BE2C (cell line): ENCODE results near the gene IFNA8.
"Not testable (repeated sequence)": the region's sequence is repeated elsewhere in the genome, so short reads cannot be mapped to it uniquely, and the experiment has no call there.

Source experiments
- DNase-seq: peaks from one replicate; pipeline ENCODE4 v3.0.0-alpha.2; 2020
- H3K27me3 ChIP-seq: fragments of 250-450 bp; sonication (Bioruptor Pico); 2 replicates; pipeline ENCODE4 v1.5.1; 2020; ENCODE audit warnings: mild to moderate bottlenecking
- H3K36me3 ChIP-seq: fragments of 250-450 bp; sonication (Bioruptor Pico); 2 replicates; pipeline ENCODE4 v1.5.1; 2020; ENCODE audit warnings: mild to moderate bottlenecking
- H3K4me1 ChIP-seq: fragments of 250-450 bp; sonication (Bioruptor Pico); 2 replicates; pipeline ENCODE4 v1.5.1; 2020
- H3K4me3 ChIP-seq: 2 replicates; pipeline ENCODE4 v1.5.1; 2011; ENCODE audit warnings: low read depth, low read length
- H3K9me3 ChIP-seq: fragments of 250-450 bp; sonication (Bioruptor Pico); 2 replicates; pipeline ENCODE4 v1.5.1; 2020
- TF ChIP-seq, protein P1 (sequence below): IDR thresholded peaks from 2 replicates; pipeline ENCODE4 v1.5.1; 2012; ENCODE audit warnings: mild to moderate bottlenecking, low read depth, low read length

The IFNA8 gene

GRCh38 chr9:21415493-21416267 lies 6.8 kb downstream of the IFNA8 start:
- Histone ChIP-seq H3K36me3 (no peaks in the 10 kb centered on the region), H3K4me1 (no peaks in the 10 kb centered on the region), H3K4me3 (no peak overlapping the region), H3K27me3 (no peaks in the 10 kb centered on the region), H3K9me3 (no peaks in the 10 kb centered on the region)
- DNase-seq: no peak
- TF ChIP-seq, protein P1, sequence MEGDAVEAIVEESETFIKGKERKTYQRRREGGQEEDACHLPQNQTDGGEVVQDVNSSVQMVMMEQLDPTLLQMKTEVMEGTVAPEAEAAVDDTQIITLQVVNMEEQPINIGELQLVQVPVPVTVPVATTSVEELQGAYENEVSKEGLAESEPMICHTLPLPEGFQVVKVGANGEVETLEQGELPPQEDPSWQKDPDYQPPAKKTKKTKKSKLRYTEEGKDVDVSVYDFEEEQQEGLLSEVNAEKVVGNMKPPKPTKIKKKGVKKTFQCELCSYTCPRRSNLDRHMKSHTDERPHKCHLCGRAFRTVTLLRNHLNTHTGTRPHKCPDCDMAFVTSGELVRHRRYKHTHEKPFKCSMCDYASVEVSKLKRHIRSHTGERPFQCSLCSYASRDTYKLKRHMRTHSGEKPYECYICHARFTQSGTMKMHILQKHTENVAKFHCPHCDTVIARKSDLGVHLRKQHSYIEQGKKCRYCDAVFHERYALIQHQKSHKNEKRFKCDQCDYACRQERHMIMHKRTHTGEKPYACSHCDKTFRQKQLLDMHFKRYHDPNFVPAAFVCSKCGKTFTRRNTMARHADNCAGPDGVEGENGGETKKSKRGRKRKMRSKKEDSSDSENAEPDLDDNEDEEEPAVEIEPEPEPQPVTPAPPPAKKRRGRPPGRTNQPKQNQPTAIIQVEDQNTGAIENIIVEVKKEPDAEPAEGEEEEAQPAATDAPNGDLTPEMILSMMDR: no peak

DNA sequence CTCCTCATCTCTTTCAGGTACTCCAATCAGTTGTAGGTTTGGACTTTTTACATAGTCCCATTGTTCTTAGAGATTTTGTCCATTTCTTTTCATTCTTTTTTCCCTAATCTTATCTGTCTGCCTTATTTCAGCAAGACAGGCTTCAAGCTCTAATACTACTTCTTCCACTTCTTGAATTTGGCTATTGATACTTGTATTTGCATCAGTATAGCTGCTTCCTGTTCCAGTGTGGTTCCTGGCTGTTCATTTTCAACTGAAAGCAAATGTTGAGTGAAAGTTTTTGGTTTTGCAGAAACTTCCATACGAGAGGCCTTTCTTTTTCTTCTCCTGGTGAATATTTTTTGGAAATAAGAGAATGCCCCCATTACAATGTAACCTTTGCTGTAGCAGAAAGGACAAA lies 19.3 kb downstream of the IFNA8 start:
- DNase-seq: no peak
- H3K36me3 ChIP-seq: no peaks in the 10 kb centered on the region
- TF ChIP-seq, protein P1: no peak
- no peak overlapping the region for H3K4me3 ChIP-seq
- no peaks in the 10 kb centered on the region for H3K4me1 ChIP-seq
- H3K9me3 ChIP-seq: no peaks in the 10 kb centered on the region
- no peaks in the 10 kb centered on the region for H3K27me3 ChIP-seq

DNA sequence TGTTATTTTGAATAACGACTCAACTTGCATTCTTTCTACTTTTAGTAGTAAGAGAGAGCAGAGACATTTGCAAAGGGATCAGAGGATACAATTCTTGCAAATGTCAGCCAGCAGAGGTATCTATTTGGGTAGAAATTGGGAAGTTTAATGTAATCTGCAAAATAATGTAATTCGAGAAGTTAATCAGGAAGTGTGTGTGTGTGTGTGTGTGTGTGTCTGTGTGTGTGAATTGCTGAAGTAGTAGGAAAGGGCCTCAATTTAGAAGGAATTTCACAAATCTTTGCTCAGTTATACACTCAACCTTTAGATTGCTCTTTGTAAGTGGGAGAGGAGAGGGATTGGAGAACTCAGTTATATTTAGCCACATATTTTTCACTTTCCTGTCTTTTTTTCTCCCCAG lies 20.3 kb downstream of the IFNA8 start:
- TF ChIP-seq, protein P1: no peak
- DNase-seq: no peak
- no peak overlapping the region for H3K4me3 ChIP-seq

DNA sequence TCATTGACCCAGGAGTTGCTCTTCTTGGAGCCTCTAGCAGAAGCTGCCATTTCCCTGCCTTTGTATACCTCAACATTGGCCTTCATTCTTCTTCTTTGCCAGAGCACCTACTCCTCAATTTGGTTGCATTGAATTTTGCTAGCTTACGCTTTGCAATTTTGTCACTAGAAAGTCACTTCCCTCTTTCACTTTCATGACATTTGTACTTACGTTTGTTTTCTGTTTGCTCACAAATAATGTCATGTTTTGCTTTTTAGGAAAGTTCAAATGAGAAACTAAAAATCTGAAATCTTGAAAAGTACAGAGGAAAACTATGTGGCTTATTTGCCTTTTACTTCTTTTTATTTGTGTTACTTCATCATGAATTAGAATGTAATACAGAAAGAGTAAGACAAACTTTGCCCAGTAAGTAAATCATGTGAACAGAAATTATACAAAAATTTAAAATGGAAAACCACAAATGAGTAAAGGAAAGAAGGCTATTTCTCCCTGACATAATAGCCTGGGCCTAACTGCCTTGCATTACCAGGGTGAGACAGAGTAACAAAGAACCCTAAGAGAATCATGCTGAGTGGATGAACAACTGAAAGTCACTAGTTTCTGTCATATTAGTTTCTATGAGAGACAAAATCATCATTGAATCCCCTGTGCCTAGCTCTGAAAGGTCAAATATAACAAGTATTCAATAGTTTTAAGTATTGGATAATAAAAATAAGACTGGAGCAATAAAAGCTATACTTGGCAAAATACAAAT lies 23.9 kb downstream of the IFNA8 start:
- no peak for DNase-seq
- TF ChIP-seq, protein P1: no peak
- Histone ChIP-seq H3K4me1 (no peaks in the 10 kb centered on the region), H3K36me3 (no peaks in the 10 kb centered on the region), H3K4me3 (no peak overlapping the region), H3K9me3 (no peaks in the 10 kb centered on the region), H3K27me3 (no peaks in the 10 kb centered on the region)

More for the DNA sequence above, 20.3 kb downstream of the IFNA8 start:
- Histone ChIP-seq H3K27me3 (no peaks in the 10 kb centered on the region), H3K9me3 (no peaks in the 10 kb centered on the region), H3K36me3 (no peaks in the 10 kb centered on the region), H3K4me1 (no peaks in the 10 kb centered on the region)

DNA sequence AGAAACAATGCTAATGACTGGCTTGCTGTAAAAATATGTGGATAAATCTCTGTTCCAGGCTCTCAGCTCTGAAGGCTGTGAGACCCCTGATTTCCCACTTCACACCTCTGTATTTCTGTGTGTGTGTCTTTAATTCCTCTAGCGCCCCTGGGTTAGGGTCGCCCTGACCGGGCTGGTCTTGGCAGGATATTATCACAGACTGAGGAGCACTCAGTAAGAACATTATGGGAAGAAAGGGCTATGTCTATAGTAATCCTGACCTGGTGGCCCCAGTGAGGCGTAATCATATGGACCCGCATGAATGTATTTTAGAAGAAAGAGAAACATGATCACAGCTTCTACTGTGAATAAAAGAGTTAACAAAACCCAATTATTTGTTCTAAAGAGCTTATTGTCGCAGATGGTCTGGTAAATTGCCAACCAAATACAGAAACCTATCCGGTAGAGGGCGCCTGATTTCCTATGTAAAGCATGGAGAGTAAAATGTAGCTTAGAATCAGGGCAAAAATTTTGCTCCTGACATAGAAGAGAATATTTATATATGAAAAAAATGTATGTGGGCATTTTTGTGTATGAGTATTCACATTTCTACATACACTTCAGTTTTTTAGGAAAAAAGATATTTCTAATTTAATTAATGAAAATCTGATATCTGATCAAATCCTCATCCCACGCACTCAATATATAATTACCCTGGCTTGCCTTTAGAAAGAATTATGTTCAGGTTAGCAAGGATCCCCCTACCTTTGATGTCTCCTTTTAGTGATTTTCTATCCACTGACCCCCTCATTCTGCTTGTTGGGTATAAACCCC lies 25.5 kb downstream of the IFNA8 start:
- Histone ChIP-seq H3K36me3 (no peaks in the 10 kb centered on the region), H3K9me3 (no peaks in the 10 kb centered on the region), H3K27me3 (no peaks in the 10 kb centered on the region), H3K4me3 (no peak overlapping the region), H3K4me1 (no peaks in the 10 kb centered on the region)
- TF ChIP-seq, protein P1: peak; percentile 73
- peak; percentile 59 for DNase-seq

DNA sequence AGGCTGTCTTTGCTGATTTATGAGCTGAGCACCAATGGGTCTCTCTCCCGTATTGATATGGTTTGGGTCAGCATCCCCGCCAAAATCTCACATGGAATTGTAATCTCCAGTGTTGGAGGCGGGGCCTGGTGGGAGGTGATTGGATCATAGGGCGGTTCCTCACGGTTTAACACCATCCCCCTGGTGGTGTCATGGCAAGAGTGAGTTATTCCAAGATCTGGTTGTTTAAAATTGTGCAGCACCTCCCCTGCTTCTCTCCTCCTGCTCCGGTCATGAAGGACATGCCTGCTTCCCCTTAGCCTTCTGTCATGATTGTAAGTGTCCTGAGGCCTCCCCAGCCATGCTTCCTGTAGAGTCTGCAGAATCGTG lies 26.1 kb downstream of the IFNA8 start:
- not testable (repeated sequence) for H3K9me3 ChIP-seq, DNase-seq, H3K4me3 ChIP-seq, H3K4me1 ChIP-seq, H3K27me3 ChIP-seq, H3K36me3 ChIP-seq
